ENCODE results near the gene TULP3.

The TULP3 gene

GRCh38 chr12:2934371-2934770, 43.7 kb downstream of the TULP3 start:
- no peak for DNase-seq (ENCODE audit: low spot score)
- TF ChIP-seq, protein P1, sequence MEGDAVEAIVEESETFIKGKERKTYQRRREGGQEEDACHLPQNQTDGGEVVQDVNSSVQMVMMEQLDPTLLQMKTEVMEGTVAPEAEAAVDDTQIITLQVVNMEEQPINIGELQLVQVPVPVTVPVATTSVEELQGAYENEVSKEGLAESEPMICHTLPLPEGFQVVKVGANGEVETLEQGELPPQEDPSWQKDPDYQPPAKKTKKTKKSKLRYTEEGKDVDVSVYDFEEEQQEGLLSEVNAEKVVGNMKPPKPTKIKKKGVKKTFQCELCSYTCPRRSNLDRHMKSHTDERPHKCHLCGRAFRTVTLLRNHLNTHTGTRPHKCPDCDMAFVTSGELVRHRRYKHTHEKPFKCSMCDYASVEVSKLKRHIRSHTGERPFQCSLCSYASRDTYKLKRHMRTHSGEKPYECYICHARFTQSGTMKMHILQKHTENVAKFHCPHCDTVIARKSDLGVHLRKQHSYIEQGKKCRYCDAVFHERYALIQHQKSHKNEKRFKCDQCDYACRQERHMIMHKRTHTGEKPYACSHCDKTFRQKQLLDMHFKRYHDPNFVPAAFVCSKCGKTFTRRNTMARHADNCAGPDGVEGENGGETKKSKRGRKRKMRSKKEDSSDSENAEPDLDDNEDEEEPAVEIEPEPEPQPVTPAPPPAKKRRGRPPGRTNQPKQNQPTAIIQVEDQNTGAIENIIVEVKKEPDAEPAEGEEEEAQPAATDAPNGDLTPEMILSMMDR (IDR thresholded peaks at IDR 0.05; ENCODE audit: borderline replicate concordance, control extremely low read depth, extremely low read depth, insufficient read depth, missing control alignments): no peak
- in situ Hi-C loops (cut with MboI; ENCODE audit: low sequenced_read_pairs, unreplicated experiment): no loop called here

DNA sequence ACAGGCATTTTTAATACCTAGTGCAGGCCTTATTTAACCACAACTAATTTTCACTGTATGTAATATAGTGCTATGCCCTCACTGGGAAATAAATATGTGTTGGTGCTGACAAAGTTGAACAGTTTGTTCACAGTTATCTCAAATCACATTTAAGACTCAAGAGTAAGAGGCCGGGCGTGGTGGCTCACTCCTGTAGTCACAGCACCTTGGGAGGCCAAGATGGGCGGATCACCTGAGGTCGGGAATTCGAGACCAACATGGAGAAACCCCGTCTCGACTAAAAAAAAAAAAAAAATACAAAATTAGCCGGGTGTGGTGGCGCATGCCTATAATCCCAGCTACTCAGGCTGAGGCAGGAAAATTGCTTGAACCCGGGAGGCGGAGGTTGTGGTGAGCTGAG, 45.6 kb downstream of the TULP3 start:
- TF ChIP-seq, protein P1 (IDR thresholded peaks at IDR 0.05; ENCODE audit: borderline replicate concordance, control extremely low read depth, extremely low read depth, insufficient read depth, missing control alignments): no peak
- in situ Hi-C loops (cut with MboI; ENCODE audit: low sequenced_read_pairs, unreplicated experiment): no loop called here
- no peak for DNase-seq (ENCODE audit: low spot score)

DNA sequence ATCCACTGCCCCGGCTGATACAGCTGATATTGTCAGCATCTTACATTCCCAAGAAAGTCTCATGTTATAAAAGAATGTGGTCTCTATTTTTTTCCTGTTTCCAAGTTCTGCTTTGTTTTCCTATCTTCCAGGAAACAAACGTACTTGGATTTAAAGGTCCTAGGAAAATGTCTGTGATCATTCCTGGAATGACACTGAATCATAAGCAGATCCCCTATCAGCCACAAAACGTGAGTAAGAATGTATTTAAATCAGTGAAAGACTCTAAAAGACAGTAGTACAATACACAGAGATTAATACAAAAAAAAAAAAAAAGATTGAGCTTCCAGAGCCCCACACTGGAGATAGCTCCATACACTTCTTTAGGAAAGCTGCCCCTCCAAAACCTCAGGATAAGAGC, 46.8 kb downstream of the TULP3 start:
- in situ Hi-C loops (cut with MboI; ENCODE audit: low sequenced_read_pairs, unreplicated experiment): no loop called here
- DNase-seq (ENCODE audit: low spot score): no peak
- TF ChIP-seq, protein P1 (IDR thresholded peaks at IDR 0.05; ENCODE audit: borderline replicate concordance, control extremely low read depth, extremely low read depth, insufficient read depth, missing control alignments): no peak

- DNase-seq (ENCODE audit: low spot score): no peak
- TF ChIP-seq, protein P1 (IDR thresholded peaks at IDR 0.05; ENCODE audit: borderline replicate concordance, control extremely low read depth, extremely low read depth, insufficient read depth, missing control alignments): no peak
These were observed 48.5 kb downstream of the TULP3 start for GRCh38 chr12:2939191-2939590.

DNA sequence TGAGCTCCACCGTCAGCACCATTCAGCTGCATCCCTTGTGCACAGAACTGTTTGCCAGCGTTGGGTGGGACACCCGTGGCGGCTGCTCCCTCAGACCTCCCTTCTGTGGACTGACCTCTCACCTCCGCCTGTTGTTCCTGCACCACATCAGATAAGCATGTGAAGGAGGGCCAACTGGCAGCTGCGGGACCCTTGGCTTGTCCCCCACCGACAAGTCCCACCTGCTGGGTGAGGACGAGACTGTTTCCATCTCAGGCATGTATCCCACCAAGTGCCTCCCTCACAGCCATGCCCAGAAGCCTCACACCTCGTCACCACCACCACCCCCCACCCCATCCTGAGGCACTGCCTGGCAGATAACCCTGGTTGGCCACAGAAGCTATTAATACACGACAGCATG, 49.9 kb downstream of the TULP3 start:
- DNase-seq (ENCODE audit: low spot score): no peak
- TF ChIP-seq, protein P1 (IDR thresholded peaks at IDR 0.05; ENCODE audit: borderline replicate concordance, control extremely low read depth, extremely low read depth, insufficient read depth, missing control alignments): no peak
- in situ Hi-C loops (cut with MboI; ENCODE audit: low sequenced_read_pairs, unreplicated experiment): no loop called here

More at GRCh38 chr12:2939191-2939590, 48.5 kb downstream of the TULP3 start:
- in situ Hi-C loops (cut with MboI; ENCODE audit: low sequenced_read_pairs, unreplicated experiment): no loop called here

DNA sequence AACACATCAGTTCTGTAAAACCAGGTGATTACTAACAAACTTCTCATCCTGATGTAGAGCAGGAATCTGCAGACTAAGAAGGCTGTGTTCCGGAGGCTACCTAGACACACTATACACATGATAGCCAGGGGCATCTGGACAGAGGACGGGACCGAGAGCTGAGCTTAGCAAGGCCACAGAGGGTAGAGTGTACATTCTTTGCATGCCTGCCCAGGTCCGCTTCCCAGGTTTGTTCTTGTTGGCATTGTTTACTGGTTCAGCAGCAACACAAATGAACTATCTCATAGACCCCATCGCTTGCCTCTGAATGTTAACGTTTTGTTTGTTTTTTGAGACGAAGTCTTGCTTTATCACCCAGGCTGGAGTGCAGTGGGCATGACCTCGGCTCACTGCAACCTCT, 50.8 kb downstream of the TULP3 start:
- TF ChIP-seq, protein P1 (IDR thresholded peaks at IDR 0.05; ENCODE audit: borderline replicate concordance, control extremely low read depth, extremely low read depth, insufficient read depth, missing control alignments): no peak
- no peak for DNase-seq (ENCODE audit: low spot score)
- in situ Hi-C loops (cut with MboI; ENCODE audit: low sequenced_read_pairs, unreplicated experiment): no loop called here
